Measurements from ENCODE around the gene EPB41L4A. TPM values are rescaled to one million over a fixed set of nuclear protein-coding genes. Genes with fewer than 3 reads are reported as not detected.

The EPB41L4A gene, protein sequence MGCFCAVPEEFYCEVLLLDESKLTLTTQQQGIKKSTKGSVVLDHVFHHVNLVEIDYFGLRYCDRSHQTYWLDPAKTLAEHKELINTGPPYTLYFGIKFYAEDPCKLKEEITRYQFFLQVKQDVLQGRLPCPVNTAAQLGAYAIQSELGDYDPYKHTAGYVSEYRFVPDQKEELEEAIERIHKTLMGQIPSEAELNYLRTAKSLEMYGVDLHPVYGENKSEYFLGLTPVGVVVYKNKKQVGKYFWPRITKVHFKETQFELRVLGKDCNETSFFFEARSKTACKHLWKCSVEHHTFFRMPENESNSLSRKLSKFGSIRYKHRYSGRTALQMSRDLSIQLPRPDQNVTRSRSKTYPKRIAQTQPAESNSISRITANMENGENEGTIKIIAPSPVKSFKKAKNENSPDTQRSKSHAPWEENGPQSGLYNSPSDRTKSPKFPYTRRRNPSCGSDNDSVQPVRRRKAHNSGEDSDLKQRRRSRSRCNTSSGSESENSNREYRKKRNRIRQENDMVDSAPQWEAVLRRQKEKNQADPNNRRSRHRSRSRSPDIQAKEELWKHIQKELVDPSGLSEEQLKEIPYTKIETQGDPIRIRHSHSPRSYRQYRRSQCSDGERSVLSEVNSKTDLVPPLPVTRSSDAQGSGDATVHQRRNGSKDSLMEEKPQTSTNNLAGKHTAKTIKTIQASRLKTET
- total RNA-seq (17.9 and 18.0 TPM in 2 replicates), polyA plus RNA-seq (4.2 and 6.0 TPM in 2 replicates), polyA minus RNA-seq (12.5 and 21.7 TPM in 2 replicates), Bru-seq, nascent RNA (percentile 78 among the genes with signal in this experiment), BruChase-seq, experiment 1, labeled RNA remaining after a 6-hour chase (percentile 58 among the genes with signal in this experiment), BruChase-seq, experiment 2, labeled RNA remaining after a 2-hour chase (percentile 69 among the genes with signal in this experiment)
- polyA plus RNA-seq (2011; cell fraction: cytosol; rRNA removed), result 3.9 and 4.4 TPM in 2 replicates
- polyA plus RNA-seq (2011; cell fraction: nucleus; rRNA removed), result 13.6 and 13.7 TPM in 2 replicates
- 7.8 and 10.2 TPM in 2 replicates for polyA plus RNA-seq (2012)
- polyA minus RNA-seq (2011; cell fraction: cytosol; rRNA and poly(A)+ RNA removed), result 3.9 TPM
- 50.6 and 62.4 TPM in 2 replicates for polyA minus RNA-seq (2011; cell fraction: nucleus; rRNA and poly(A)+ RNA removed)
- long read RNA-seq, full-length matches to known transcripts, result 7 of 16 reads
- long read RNA-seq, partial matches to known transcripts, result 2 of 16 reads
- long read RNA-seq, other reads (novel, unspliced or antisense), result 7 of 16 reads

DNA sequence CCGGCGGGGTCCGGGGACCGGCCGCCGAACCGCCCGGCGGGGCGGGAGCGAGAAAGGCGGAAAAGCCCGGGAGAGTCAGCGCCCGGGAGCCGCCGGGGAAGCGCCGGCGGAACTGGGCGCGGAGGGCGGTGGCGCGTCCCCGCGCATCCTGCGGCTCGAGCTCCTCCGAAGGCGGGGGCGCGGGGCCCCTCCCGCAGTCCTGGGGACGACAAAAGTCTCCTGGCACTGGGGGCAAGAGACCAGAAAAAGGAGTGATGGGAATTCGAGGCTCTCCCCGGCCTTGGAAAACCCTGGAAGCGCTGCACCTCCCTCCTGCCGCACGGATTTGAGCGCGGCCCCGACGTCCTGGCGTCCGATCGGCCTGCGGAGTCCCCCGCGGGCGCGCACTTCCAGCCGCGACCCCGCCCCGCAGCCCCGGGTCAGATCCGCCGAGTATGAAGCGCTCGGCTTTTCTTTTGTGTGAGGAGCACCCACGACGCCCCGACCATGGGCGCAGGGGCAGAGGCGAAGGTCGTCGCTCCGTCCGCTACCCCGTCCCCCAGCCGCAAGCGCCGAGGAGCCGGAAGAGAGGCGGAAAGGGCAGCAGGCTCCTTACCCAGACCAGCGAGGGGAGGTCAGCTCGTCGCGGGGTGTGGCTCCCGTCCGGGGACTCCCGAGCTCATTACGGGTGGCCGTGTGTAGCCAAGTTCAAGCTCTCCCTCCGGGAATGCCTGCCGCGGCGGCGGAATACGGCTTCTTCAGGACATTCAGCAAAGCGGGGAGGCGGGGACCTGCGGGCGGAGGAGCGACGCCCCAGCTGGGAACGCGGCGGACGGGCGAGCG is at the start of gene EPB41L4A:
Gene EPB41L4A (minus strand): TSS at position 114 of the 822 bp plus-strand sequence. CDS start 238 bp downstream, outside the sequence.
- H3K36me3 ChIP-seq (ENCODE audit: control insufficient read depth in 2 of 2, extremely low read depth in 1 of 2, insufficient read depth in 2 of 2, low read length in 2 of 2), result no peaks in the 10 kb centered on the region
- no peaks in the 10 kb centered on the region for H3K9me3 ChIP-seq (replicated peaks; ENCODE audit: control insufficient read depth, insufficient read depth, low read length)
- DNase-seq (ENCODE audit: low read depth, low spot score) (peak; percentile 69), FAIRE-seq (no peak)
- H3K4me3 ChIP-seq (replicated peaks in 1 of 3; ENCODE audit: insufficient read depth in 1 of 3, low read depth in 1 of 3, low read length in 3 of 3), result peak within 1 kb of the TSS; percentile 80 to 97 (median 91)
- intact Hi-C loops (cut with micrococcal nuclease) (loop anchor here (1.0 to 10.0 kb wide), 4 partner anchors 87 to 907 kb away; partner anchors contain the start of gene STARD4), dilution Hi-C loops (cut with MboI; ENCODE audit: extremely low pct_ligation_motif_present, low sequenced_read_pairs) (no loop called here)
- H3K9ac ChIP-seq (replicated peaks; ENCODE audit: extremely low read depth, insufficient read depth, low read length), result peak within 1 kb of the TSS; percentile 74
- H3K27ac ChIP-seq (ENCODE audit: insufficient read depth, low read depth, low read length), result peak within 1 kb of the TSS; percentile 39
- CTCF ChIA-PET, result interaction anchor here (0.7 to 7.5 kb wide), 56 partner anchors 8 to 1261 kb away, joined by 3 to 230 read pairs (median 8); no protein-coding TSS in a partner anchor
- TF ChIP-seq POLR2AphosphoS5 (IDR thresholded peaks at IDR 0.05; ENCODE audit: insufficient read depth, low read depth, low read length), result peak; percentile 8
- TF ChIP-seq, protein P1, sequence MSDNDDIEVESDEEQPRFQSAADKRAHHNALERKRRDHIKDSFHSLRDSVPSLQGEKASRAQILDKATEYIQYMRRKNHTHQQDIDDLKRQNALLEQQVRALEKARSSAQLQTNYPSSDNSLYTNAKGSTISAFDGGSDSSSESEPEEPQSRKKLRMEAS (IDR thresholded peaks at IDR 0.05; ENCODE audit: insufficient read depth, insufficient read length), result no peak
- no peak for TF ChIP-seq EZH2 (IDR thresholded peaks at IDR 0.05; ENCODE audit: borderline replicate concordance, low read depth, low read length, severe bottlenecking)
- peak; percentile 11 for TF ChIP-seq POLR2A (IDR thresholded peaks at IDR 0.05; ENCODE audit: low read depth, low read length)
- H3K79me2 ChIP-seq (ENCODE audit: control insufficient read depth, insufficient read depth, low read length), result no peaks in the 10 kb centered on the region
- H2AFZ ChIP-seq (ENCODE audit: low read depth, low read length), result peak within 1 kb of the TSS; percentile 93
- no peaks in the 10 kb centered on the region for H3K27me3 ChIP-seq (ENCODE audit: control insufficient read depth in 2 of 2, insufficient read depth in 2 of 2, low read length in 2 of 2)
- no TSS peak for BruUV-seq (replicated peaks)
- peaks cover 7% of the 10 kb centered on the region for H3K4me1 ChIP-seq (ENCODE audit: control insufficient read depth, extremely low read depth, insufficient read depth, low read length)
- no peaks in the 10 kb centered on the region for H4K20me1 ChIP-seq (replicated peaks; ENCODE audit: control insufficient read depth, extremely low read depth, insufficient read depth, low read length)
- H3K9me1 ChIP-seq (replicated peaks; ENCODE audit: control insufficient read depth, extremely low read depth, insufficient read depth, low read length), result no peaks in the 10 kb centered on the region
- H3K4me2 ChIP-seq (ENCODE audit: insufficient read depth, low read length), result peak within 1 kb of the TSS; percentile 94
- POLR2A ChIA-PET, result interaction anchor here (0.6 to 1.6 kb wide), 5 partner anchors 60 to 913 kb away, joined by 3 to 8 read pairs (median 4); no protein-coding TSS in a partner anchor
